HG02798 (cell line): ENCODE results near the gene IQSEC1.

Experiments used
- ATAC-seq: cut with Tn5 transposase; IDR thresholded peaks from one replicate; pipeline ENCODE4 v1.9.1; 2021; ENCODE audit warnings: mild to moderate bottlenecking; ENCODE audit not compliant: unreplicated experiment, poor library complexity

IQSEC1 gene

DNA sequence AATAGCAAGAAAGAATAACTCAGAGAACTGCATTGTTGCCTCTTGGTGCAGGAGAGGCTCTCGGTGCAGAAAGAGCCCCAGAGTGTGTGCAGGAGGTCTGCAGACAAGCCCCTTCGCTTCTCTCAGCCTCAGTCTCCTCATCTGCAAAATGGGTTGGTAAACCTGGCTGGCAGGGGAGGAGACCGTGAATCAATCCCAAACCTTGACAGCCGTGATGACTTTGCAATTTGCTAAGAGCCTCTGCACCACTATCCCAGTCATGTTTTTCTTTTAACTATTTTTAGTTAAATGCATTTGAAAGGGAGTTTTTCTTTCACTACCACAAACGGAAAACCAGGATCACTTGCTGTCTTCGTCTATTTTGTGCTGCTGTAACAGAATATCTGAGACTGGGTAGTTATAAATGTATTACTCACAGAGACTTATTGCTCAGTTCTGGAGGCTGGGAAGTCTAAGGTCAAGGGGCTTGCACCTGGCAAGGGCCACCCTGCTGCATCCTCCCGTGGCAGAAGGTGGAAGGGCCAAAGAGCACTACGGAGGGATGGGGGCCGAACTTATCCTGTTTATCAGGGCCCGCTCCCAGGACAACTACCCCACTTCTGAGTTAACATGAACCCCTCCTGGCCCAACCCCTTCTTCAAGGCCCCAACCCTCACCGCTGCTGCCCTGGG is 14.2 kb upstream of the IQSEC1 start:
- no peak for ATAC-seq

DNA sequence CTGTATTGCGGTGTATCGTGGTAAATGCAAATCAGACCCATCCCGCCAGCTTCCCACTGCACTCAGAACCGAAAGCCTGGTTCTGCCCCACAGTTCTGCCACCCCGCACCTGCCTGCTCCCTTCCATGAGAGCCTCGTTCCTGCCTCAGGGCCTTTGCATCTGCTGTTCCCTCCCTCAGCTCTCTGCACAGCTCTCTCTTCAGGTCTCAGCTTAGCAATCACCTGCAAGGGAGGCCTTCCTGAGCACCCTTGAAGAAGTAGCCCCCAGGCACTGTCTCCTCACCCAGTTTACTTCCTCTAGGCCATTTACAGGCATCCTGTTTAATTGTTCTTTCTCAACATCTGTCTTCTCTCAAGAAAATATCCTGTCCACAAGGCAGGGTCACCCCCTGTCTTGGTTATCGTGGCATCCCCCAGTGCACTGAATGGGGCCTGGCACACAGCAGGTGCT is 13.3 kb upstream of the IQSEC1 start:
- ATAC-seq = no peak

DNA sequence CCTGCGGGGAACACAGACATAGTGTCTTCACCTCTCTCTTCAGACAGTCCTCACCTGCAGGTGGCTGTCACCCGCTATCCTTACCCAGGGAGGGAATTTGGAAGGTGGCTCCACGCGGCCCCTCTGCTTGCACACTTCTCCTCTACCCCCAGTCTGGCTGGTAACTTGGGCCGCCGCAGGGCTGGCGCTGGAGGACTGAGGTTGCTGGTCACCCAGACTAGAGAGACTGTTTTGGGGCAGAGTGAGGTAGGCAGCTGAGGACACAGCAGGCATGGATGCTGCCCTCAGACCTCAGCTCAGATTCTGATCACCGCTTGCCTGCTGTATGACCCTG is 12.6 kb upstream of the IQSEC1 start:
- ATAC-seq = no peak

DNA sequence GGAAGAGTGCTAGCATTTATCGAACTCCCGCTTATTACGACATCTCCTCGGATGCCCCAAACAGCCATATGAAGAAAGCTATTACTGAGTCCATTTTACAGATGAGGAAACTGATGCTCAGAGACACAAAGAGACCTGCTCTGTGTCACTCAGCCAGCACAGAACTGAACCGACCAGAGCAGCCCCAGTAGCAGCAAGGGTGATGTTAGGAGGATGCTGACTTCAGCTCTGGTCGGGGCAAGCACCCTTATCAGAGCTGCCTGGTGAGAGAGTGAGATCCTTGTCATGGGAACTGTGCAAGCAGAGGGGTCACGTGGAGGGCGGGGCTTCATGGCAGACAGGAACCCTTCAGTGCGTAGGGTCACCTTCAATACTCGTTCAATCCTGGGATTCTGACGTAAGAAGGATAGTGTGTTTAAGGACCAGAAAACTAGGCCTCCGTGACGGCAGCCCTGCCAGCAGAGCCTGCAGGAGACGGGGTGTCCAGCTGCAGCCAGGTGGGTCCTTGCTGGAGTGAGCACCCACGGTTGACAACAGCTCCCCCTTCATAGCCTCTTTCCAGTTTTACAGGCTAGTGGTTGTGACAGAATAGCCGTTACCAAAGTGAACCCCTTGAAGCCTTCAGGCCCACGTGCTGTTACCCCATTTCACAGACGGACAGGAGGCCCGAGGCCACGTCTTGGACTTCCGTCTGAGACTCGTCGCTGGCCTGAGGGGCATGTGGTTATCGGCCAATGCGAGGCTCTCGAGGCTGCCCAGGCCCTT is 12.0 kb upstream of the IQSEC1 start:
- ATAC-seq = no peak

DNA sequence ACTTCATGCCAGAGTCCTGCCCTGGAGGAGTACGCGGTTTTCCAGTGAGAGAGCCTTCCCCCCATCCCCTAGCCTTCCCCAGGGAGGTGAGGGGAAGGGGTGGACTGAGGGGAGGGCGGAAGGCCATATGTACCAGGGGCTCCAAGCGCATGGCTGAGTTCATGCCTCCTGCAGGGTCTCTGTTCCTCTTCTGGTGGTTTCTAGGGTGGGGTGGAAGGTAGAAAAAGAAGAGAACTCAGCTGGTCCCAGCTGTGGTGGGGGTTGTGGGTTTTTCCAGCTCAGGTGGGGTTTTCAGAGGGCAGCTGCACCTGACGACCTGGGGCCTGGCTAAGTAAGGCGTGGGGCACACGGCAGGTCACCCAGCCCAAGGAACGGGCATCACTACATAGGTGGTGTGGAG is 10.7 kb upstream of the IQSEC1 start:
- no peak for ATAC-seq

DNA sequence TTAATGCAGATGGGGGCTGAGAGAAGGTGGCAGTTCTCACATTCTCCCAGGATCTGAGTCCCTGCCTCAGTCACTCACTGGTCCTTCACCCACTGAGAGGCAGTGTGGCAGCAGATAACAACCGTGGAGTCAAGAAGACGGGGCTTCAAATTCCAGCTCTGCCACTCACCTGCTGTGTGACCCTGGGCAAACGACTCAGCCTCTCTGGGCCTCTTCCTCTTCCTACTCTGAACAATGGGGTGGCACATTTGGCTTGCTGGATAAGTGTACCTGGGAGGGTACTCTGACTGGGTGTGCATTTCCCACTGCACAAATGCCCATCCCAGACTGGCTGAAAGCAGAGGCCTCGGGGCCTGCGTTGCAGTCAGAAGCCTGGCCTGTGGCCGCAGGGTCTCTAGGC is 10.0 kb upstream of the IQSEC1 start:
- ATAC-seq = no peak

DNA sequence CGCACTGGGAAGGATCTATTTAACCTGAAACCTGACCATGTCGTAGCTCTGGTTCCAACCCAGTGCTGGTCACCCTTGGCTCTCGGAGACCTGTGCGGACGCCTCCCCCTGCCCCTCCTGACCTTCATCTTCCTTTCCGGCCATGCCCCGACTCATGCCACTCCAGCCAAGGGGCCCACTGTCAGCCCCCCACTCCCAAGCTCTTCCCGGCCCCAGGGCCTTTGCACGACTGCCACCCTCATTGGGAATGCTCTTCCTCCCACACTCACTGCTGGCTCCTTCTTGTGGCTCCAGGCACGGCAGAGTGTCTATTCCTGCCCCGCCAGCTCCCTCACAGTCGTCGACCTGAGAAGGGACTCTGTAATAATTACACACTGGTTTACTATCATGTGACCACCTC is 9.4 kb upstream of the IQSEC1 start:
- no peak for ATAC-seq

DNA sequence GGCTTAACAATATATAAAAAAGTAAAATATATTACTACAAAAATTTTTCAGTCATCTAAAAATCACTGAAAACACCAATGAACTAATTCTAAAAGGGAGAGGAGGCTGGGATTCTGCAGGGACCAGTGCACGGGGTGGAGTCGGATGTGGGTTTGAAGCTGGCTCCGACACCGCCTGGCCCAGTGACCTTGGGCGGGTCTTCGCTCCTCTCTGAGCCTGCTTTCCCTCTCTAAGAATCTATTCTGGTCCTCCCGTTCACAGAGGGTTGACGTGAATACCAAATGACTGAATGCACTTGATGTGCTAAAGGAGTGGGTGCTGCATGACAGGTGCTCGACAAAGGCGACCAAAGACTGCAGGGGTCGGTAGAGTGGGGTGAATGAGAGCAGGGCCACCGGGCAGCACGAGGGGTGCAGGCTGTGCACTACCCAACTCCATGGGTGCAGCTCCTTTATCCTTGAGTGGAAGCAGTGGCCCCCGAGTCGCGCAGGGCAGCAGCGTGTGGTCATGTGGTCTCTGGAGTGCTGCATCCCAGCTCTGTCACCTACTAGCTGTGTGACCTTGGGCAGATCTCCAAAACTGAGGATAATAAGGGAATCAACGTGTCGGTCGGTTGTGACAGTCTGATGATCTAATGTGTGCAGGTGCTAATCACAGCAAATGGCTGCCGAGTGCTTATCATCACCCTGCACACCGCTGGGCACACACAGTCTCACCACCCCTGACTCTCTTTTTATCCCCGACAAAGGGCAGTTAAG is 8.6 kb upstream of the IQSEC1 start:
- ATAC-seq = no peak

DNA sequence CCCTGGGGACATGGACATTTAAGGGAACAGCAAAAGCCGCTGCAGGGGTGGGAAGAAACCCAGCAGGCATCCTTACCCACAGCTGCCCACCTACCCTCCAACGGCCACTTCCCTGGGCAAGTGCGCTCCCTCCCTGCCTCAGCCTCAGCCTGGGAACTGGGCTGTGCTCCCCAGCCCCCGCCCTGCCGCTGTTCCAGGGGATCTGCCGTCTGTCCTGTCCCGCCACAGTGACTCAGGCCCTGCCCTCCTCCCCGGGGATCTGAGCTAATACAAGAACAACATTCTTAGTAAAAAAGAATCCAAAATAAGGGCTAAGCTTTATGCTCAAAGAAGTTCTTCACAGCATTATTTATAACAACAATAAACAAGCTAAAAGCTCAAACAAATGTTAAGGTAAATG is 7.4 kb upstream of the IQSEC1 start:
- ATAC-seq = no peak

DNA sequence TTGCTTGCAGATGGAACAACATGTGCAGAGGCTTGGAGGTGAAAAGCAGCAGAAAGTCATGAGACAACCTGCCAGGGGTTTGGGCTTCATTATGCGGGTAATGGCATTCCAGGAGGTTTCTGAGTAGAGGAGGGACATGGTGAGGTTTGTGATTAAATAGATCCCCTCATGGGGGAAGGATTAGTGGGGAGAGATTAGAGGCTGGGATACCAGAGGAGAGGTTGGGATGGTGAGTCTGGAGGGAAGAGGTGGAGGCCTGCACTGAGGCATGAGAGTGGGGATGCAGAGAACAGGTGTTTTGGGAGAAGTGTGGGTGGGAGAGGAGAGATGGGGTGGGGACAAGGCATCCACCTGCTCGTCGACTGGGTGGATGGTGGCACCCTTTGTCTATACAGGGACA is 6.8 kb upstream of the IQSEC1 start:
- ATAC-seq = no peak

DNA sequence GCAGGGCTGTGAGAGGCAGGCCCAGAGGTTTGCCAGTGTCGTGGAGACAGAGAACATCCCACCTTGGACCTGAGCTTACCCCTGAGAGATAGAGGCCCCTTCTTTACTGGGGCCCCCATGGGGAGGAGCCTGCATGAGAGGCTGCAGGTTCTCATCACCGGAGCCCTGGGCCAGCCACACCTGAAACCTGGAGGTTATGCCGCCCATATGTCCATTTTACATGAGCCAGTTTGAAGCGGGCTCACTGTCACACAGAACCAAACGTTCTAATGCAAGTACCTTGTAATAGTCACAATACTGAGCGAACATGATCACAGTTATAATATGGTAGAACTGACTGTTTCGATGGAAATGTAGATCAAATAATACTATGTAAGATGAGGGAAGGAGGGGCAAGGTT is 6.3 kb upstream of the IQSEC1 start:
- ATAC-seq = no peak

DNA sequence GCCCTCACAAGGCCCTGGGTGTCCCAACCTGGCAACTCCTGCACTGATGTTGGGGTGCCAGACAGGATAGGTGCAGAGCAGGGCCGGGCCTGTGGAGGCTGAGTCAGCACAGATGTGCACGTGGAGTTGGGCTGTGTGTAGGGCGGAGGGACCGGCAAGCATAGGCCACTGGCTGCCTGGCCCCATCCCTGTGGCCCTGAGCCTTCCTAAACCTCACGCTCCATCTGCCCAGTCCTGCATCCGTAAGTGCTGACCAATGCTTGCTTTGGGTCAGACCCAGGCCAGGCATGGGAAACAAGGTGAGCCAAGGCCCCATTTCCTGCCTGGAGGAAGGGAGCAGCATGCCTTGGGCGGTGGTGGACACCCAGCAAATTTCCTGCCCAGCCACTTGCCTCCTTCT is 5.8 kb upstream of the IQSEC1 start:
- ATAC-seq = no peak

DNA sequence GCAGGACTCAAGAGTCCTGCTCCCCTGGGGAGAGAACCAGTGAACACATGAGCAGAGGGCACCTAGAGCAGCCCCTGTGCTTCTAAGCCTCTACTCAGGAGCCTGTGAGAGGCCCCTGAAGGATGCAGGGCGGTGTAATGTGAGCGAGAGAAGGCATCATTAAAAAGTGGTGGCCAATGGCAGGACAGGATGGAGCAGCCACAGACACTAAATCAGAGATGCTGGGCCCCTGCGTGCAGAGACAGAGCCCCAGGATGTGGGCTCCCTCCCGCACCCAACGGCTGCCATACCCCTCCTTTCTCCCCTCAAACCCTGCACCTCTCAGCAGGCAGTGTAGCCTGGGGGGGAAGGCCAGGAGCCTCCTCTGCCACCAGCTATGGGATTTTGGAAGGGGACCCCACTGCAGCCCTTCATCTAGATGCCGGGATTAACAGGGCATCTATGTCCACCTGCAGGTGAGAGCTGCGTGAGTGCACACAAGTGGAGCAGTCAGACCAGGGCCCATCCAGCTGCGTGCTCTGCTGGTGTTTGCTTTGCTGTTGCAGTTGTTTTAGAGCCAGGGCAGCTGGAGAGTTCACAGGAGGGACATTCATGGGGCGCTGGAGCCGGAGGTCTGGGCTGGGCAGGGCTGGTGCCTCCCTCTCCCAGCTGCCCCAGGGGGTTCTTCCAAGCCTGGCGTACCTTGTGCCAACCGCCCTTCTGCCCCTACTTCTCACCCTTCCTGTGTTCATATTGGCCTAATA is 5.1 kb upstream of the IQSEC1 start:
- ATAC-seq = no peak

DNA sequence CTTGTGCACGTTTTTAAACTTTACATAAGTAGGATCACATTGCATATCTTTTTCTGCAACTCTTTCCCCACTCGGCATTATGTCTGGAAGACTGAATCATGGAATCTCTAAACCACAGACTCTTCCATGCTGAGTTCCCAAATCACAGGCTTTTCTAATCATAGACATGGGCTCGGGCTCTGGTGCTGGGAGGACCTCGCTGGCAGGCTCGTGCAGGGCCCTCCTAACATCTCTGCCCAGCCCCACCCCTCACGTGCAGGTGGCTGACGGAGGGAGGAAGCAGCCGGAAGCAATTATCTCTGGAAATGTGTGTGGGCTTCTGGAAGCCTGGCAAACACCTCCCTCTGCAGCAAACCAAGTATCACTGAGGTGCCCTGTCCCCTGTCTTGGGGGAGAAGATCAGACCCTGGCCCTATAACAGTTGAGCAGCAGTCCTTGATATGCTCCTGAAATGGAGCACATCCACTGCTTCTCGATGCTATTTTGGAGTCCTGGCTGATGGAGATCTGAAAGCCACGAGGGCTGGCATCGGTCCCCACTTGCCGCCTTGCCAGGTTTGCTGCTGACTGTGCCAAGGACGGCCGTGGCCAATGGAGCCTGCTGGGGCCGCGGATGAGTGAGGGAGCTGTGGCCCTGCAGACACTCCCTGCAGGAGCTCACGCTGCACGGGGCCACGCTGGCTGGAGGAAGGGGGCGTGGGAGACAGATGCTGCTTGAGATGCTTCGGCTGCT is 4.4 kb upstream of the IQSEC1 start:
- no peak for ATAC-seq

DNA sequence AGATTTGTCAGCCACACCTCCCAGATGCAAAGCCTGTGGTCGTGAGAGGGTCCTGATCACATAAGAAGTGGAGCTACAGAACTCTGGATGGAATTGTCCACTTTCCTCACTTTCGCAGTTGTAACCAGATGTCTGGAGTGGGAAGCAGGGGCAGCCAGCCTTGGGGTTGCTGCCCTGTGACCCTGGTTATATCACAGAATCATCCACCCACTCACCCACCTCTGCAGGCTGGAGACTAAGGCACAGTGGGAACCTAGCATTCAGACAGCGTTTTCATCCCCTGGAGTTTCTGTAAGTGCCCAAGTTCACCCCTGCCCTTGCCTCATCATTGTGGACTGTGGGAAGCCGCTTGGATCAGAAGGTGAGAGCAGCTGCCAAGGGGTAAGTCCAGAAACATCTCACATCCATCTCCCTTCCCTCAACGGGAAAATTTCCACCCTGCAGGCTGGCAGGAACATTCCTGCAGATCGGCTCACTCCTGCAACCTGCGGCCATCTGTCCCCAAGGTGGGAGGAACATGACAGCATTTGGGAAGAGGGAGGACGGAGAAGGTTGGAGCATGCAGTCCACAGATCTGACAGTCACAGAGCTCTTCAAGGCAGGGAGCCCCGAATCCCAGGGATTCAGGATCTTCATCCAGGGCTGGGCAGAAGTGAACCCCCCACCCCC is 2.9 kb upstream of the IQSEC1 start:
- no peak for ATAC-seq

DNA sequence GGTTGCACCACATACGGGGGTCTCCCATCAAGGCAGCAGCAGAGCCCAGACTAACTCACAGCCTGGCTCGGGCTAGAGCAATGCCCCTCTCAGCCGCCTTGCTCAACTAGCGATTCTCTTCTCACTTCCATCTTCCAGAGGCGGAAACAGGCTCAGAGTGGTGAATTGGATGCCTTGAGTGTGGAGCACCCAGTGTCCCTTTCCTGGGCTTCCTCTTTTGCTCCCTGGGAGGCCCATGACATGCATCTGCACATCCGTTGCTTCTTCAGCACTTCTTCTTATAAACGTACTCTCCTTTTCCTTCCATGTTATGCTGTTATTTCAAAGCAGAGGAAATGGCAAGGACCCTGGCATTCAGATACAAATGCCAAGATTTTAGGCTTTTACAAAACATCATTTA is 2.1 kb upstream of the IQSEC1 start:
- no peak for ATAC-seq

DNA sequence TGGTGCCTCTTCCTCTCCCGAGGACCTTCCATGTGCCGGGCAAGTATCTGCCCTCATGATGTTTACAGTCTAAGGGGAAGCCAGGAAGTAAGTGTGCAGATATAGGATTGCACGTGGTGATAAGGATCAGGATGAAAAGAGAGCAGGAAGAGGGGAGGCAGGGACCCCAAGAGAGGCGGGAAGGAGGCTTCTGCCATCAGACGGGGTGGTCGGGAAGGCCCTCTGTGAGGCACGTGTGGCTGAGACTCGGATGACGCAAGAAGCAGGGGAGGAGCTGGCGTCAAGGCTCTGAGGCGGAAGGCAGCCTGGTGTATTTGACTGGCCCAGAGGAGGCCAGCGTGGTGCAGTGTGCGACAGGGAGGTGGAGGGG is 762 bp upstream of the IQSEC1 start:
- ATAC-seq = no peak

DNA sequence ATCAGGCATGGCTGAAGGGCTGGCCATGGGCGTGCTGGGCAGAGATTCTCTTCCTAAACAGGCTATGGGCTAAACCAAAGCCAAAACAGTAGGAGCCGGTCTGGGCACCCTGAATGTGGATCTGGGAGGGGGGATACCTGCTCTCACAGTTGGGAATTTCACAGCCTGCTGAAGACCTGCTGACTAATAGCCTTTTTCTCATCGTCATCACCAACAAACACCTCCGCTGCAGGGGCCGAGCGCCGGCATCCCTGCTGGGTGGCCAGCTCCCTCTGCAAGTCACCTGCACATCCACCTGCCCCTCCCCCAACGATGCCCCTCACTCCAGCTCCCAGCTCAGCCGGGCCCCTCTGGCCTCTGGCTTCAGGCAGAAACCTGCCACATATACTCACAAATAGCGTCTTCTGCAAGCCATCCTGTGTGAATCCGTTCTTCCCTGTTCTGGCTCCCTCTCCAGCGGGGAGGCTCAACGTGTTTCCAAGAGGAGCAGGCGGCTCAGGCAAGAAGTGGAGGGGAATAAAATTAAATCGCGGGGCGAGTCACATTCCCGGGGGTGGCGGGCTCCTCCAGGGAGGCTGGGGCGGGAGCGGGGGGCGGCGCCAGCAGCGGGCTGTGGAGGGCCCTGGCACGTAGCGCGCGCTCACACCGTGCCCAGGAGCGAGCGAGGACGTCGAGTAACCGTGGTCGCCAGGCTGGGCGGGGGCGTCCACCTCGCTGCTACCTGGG is 466 bp downstream of the IQSEC1 start:
- ATAC-seq = peak; percentile 1

DNA sequence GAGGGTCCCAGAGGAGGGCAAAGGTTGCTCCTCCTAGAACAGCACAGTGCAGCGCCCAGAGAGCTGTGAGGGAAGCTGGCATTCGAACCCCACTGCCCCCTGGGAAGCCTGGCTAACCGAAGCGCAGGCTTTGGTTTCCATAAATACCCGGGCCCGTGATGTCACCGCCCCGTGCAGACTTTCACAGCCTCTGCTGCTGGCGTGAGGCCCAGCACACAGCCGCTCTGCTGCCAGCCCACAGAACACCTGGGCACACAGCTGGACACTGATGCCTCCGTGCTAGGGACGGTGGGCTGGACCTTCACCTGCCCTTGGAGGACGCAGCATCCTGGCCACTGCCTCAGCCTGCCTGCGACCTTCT is 1.0 kb downstream of the IQSEC1 start:
- ATAC-seq = peak; percentile 66
